NCI-H2227 (cell line): Measurements from ENCODE around the gene CRMP1.

Experiments
- DNase-seq: peaks from one replicate; lab custom pipeline; 2025; ENCODE audit not compliant: unreplicated experiment; lab: John Stamatoyannopoulos, UW

Gene CRMP1

DNA sequence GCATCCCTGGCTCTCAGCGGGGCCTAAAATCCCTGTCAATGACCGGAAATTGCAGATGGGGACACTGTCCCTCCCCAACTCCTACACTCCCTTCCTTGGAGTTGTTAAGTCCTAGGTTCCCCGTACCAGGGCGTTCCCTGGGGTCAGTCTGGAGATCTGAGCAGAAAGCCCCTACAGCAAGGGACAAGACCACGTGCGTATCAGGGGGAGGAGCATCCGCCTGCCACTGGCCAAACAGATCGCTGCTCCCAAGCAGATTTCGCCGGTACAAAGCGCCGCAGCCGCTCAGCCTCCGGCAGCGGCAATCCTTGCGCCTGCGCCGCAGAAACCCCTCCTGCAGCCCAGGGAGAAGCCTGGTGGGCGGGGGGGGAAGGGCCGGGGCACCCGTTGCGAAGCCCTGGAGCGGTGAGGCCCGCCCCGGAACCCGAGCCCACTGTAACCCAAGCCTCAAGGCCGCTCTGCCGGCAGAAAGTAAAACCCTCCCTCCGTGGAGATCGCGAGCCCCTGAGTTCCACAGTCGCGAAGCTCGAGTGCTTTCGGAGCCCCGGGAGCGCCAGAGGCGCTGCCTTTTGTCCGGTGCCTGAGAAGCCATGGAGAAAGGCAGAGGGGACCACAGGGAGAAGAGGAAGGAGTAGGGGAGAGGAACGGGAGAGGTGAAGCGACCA lies 2.7 kb downstream of the CRMP1 start:
- peak; percentile 93 for DNase-seq

- DNase-seq: no peak
Measured at GRCh38 chr4:5889002-5889696, 3.7 kb downstream of the CRMP1 start.

DNA sequence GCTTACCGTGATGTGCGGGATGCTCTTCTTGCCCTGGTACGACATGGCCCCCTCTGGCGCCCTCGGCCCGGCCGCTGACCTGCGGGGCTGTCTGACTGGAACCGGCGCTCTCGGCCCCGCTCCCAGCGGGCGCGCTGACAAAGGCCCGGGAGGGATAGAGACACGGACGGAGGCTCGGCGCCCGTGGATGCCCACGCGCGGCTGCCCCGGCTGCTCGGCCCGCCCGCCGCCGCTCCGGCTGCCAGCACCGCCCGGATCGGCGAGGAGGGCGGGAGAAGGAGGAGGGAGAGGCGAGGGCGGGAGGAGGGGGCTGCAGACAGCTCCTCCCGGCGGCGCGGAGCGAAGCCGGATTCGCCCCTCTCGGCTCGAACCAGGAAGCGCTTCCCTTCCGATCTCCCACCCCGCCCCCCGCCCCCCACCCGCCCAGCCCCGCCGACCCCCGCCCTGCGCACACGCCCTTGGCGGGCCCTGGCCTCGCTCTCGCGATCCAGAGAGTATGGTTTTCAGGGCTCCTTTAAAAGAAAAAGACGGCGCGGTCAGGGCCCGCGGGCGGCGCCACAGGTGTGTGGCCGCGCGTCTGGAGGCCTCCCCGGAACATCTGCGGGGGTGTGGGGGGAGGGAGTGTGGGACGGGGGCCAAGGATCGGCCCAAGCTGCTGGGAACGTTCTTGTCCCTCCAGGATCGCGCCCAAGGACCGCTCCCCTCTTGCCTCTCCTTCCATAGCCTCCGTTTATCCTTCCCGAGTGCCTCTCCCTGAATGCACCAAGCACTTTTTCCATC lies 4.5 kb downstream of the CRMP1 start:
- peak; percentile 85 for DNase-seq

GRCh38 chr4:5887361-5888221 lies 5.3 kb downstream of the CRMP1 start:
- peak; percentile 71 for DNase-seq

DNA sequence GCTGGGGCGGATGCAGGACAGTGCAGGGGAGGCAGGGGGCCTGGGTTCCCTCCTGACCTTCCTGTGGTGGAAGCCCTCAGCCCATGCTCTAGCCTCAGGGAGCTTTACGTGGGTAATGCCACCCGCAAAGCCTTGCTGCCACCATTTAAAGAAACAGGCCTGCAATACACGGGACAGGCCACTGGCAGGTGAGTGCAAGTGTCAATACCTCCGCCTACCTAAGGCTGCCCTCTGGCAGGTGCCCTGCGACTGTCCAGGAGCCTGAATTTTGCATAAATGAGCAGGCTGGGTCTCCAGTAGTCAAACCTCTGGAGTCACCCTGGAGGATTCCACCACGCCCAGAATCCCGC lies 5.9 kb downstream of the CRMP1 start:
- DNase-seq: no peak

GRCh38 chr4:5885733-5886132 lies 7.2 kb downstream of the CRMP1 start:
- DNase-seq: no peak

DNA sequence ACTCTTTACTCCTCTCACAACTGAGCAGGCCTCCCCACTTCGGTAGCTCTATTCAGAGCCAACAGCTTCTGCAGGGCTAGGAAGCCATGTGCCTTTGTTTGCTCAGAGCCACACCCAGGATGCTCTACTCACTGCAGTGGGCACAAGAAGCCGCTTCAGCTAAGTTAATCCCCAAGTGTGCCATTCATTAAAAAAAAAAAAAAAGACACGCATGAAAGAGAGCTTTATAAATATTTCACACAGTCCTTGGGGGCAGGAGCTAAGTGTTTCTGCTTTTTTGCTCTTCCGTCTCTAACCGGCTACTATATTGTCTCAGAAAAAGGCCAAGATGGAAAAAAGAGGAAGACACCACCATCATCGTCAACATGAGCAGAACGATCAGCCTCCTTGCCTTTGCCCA lies 8.1 kb downstream of the CRMP1 start:
- no peak for DNase-seq

DNA sequence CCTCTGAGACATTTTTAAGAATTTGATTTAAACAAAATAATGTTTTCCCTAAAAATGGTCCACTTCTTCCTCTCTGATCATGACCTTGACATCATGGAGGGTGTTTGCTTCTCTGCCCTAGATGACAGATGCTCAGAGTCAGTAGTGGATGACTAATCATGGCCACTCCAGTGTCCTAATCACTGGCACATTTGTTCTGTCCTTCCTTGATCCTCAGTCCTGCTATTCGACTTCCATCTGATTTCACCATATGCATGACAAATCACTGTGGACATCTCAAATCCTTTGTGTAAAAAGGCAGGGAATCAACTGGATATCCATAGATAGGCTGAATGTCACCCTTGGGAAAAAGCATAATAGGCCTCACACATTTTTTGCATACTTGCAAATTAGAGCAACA lies 9.0 kb downstream of the CRMP1 start:
- DNase-seq: no peak

DNA sequence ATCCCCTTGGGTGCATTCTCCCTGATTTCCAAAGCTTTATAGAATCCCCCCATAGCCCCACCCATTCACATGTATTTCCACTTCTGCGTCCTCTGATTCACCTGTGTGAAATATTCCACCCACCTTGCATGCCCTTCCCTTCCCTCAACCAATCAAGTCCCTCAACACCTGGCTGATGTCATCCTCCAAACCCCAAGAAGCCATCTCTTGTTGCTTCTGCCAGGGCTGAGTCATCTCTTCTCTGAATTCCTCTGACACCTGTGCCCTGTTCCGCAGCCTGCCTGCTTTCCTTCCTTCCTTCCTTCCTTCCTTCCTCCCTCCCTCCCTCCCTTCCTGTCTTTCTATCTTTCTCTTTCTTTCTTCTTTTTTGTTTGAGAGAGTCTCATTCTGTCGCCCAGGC lies 9.9 kb downstream of the CRMP1 start:
- DNase-seq: no peak

DNA sequence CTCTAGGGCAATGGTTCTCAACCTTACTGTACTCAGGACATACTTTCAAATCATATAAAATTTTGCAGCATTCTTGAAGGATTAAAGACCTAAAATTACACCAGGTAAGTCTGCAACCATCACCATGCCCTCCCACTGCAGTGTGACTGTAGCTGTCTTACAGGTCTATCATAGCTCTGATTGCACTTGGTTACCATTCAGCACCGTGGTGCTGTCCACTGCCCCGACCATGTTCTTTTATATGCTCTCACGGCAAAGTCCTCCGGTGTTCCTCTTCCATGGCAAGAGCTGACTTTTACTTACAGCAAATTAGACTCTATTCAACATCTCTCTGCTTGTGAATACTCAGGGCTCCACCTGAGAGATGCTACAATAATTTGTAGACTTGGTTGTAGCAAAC lies 11.5 kb downstream of the CRMP1 start:
- no peak for DNase-seq

GRCh38 chr4:5878359-5878758 lies 14.5 kb downstream of the CRMP1 start:
- no peak for DNase-seq

DNA sequence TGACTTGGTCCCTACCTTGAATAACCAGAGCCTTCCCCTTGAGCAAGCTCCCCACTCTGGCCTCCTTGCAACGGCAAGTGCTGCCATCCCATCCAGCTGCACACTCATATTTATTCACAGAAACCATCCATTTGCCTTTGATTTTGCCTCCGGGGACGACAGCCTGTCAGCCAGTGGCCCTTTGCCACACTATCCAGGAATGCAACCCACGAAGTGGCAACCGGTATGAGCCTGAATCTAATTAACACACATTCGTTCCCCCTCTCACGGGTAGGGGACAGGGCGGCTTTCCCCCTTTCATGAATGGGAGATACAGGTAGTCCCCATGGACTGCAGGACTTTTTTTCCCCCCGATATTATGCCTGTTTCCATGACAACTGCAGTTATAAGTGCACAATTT lies 15.5 kb downstream of the CRMP1 start:
- no peak for DNase-seq

- no peak for DNase-seq
Measured at GRCh38 chr4:5874811-5875449, 18.0 kb downstream of the CRMP1 start.

- no peak for DNase-seq
Measured at GRCh38 chr4:5870701-5871100, 22.2 kb downstream of the CRMP1 start.

DNA sequence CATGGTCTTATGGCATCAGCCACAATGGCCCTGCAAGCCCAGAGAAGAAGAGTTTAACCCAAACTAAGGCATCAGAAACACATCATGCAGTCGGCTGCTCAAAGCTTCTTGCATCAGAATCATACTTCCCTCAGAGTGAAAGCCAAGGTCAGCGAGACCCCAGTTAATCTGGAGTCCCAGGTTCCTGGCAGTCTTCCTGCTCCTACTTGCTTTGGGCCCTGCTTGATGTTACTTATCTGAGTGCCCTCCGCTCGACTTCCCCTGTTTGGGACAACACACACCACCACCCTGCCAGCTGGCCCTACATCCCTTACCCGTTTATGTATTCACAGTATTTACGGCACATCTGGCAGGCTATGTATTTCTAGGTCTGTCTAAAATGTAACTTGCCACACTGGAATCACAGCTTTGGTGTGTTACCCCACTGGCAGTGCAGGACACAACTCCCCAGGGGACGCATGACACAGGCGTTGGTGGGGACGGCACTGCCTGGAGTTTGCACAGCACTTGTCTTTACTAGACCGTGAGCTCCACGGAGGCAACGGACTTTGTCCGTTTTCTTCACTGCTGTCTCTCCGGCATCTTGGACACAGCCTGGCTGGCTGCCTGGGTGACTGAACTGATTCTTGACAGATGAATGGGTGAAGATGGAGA lies 22.8 kb downstream of the CRMP1 start:
- DNase-seq: no peak

GRCh38 chr4:5867866-5868265 lies 25.0 kb downstream of the CRMP1 start:
- DNase-seq: no peak

- no peak for DNase-seq
Measured at GRCh38 chr4:5866841-5867813, 25.8 kb downstream of the CRMP1 start.

DNA sequence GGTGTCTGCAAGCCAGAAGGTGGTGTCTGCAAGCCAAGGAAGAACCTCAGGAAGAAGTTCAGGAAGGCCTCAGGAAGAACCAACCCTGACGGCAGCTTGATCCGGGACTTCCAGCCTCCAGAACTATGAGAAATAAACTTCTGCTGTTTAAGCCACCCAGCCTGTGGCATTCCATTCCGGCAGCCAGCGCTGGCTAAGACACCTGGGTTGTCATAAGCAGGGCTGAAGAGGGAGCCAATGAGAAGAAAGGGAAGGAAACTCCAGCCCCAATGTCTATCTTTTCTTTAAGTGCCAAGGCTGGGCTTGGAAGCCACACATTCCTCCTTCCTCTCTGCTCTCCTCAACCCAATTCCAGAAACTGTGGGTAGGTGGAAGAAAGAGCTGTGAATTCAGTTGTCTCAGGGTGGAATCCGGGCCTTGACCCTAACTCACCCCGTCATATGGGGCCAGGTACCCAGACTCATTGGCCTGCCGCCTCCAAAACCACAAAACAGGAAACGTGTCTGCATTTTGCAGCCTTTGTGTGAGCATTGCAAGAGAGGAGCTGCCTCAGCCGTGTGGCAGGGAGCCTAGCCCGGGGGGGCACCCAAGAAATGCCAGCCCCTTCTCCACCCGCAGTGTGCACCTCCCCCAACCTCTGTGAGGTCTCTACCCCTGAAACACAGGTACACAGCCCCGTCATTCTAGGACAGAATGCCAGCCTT lies 26.8 kb downstream of the CRMP1 start:
- DNase-seq: no peak
